Endothelial cell of umbilical vein (primary cell): ENCODE data around the gene CFAP61. TPM values are rescaled to one million over a fixed set of nuclear protein-coding genes. Genes with fewer than 3 reads are reported as not detected.

Source experiments
- BruUV-seq: library from RNA; stranded (reverse); fragments of 400-500 nt; replicated peaks from 2 replicates; lab custom pipeline; 2021; lab: Mats Ljungman, UMichigan
- CTCF ChIA-PET: fragments of 300-600, 350-600 bp; sonication (Branson Sonifier 250); formaldehyde crosslinking; loops from one replicate; lab custom pipeline; 2021; ENCODE audit warnings: antibody characterized with exemption, inconsistent platforms; lab: Charles Lee
- POLR2A ChIA-PET: fragments of 300-600, 350-600 bp; sonication (Branson Sonifier 250); formaldehyde crosslinking; loops from one replicate; lab custom pipeline; 2021; ENCODE audit warnings: antibody characterized with exemption, inconsistent platforms; lab: Charles Lee
- DNase-seq: peaks from one replicate; pipeline ENCODE4 v3.0.0-alpha.2; 2011; ENCODE audit warnings: low read depth, low spot score
- FAIRE-seq: peaks from 2 replicates; lab custom pipeline; 2011; peaks lifted over from hg19 to GRCh38; lab: Jason Lieb, UNC
- H2AFZ ChIP-seq: 2 replicates; pipeline ENCODE4 v1.6.0; 2012; ENCODE audit warnings: low read depth, low read length, control low read depth, inconsistent platforms
- H3K27ac ChIP-seq: 2 replicates; pipeline ENCODE4 v1.5.1; 2011; ENCODE audit warnings: low read depth, mild to moderate bottlenecking, control low read depth, low read length, moderate library complexity; ENCODE audit not compliant: insufficient read depth
- H3K27me3 ChIP-seq, 2 experiments: 2 replicates each; pipeline versions ENCODE4 v1.6.0 to v1.6.1; 2011; ENCODE audit warnings: low read length in 2 of 2, mixed read lengths in 1 of 2; ENCODE audit not compliant: control insufficient read depth in 2 of 2, insufficient read depth in 2 of 2
- H3K36me3 ChIP-seq, 2 experiments: 2 replicates in 1 of 2; 3 replicates in 1 of 2; pipeline ENCODE4 v1.5.1; 2011; ENCODE audit warnings: low read length in 2 of 2, mild to moderate bottlenecking in 1 of 2, moderate library complexity in 1 of 2; ENCODE audit not compliant: control insufficient read depth in 2 of 2, insufficient read depth in 2 of 2; ENCODE audit errors: extremely low read depth in 1 of 2
- H3K4me1 ChIP-seq: 3 replicates; pipeline ENCODE4 v1.5.1; 2011; ENCODE audit warnings: mild to moderate bottlenecking, low read length; ENCODE audit not compliant: control insufficient read depth, insufficient read depth; ENCODE audit errors: extremely low read depth
- H3K4me2 ChIP-seq: 2 replicates; pipeline ENCODE4 v1.6.1; 2011; ENCODE audit warnings: low read length, control low read depth, mixed read lengths; ENCODE audit not compliant: insufficient read depth
- H3K4me3 ChIP-seq, 3 experiments: fragments of 200-600 bp in 1 of 3; sonication (generic), shearing (Covaris generic) in 1 of 3; replicated peaks in 1 of 3; 2 replicates each; pipeline ENCODE4 v1.5.1; 2011 to 2016; ENCODE audit warnings: control low read depth in 3 of 3, low read length in 3 of 3, mild to moderate bottlenecking in 2 of 3, inconsistent platforms in 1 of 3, low read depth in 1 of 3, moderate library complexity in 1 of 3; ENCODE audit not compliant: insufficient read depth in 1 of 3
- H3K79me2 ChIP-seq: 2 replicates; pipeline ENCODE4 v1.6.0; 2012; ENCODE audit warnings: low read length, inconsistent platforms; ENCODE audit not compliant: control insufficient read depth, insufficient read depth
- H3K9ac ChIP-seq: replicated peaks from 2 replicates; pipeline ENCODE3; 2011; ENCODE audit warnings: low read length, control low read depth; ENCODE audit not compliant: insufficient read depth; ENCODE audit errors: extremely low read depth
- H3K9me1 ChIP-seq: replicated peaks from 3 replicates; pipeline ENCODE4 v1.6.0; 2011; ENCODE audit warnings: mild to moderate bottlenecking, low read length; ENCODE audit not compliant: control insufficient read depth, insufficient read depth; ENCODE audit errors: extremely low read depth
- H3K9me3 ChIP-seq: replicated peaks from 2 replicates; pipeline ENCODE4 v1.5.1; 2012; ENCODE audit warnings: low read length, inconsistent platforms; ENCODE audit not compliant: control insufficient read depth, insufficient read depth
- H4K20me1 ChIP-seq: replicated peaks from 2 replicates; pipeline ENCODE3; 2011; ENCODE audit warnings: mild to moderate bottlenecking, low read length; ENCODE audit not compliant: control insufficient read depth, insufficient read depth; ENCODE audit errors: extremely low read depth
- CTCF ChIP-seq, 2 donors: IDR thresholded peaks; 1 replicate in 1 of 2; 2 replicates in 1 of 2; pipeline ENCODE4 v1.5.1; 2011; ENCODE audit warnings: low read length in 2 of 2, mild to moderate bottlenecking in 2 of 2, moderate library complexity in 2 of 2, control low read depth in 1 of 2, inconsistent platforms in 1 of 2, low read depth in 1 of 2; ENCODE audit not compliant: insufficient read depth in 1 of 2; ENCODE audit errors: extremely low read depth in 1 of 2
- EZH2 ChIP-seq: IDR thresholded peaks from 2 replicates; pipeline ENCODE4 v1.6.1; 2012; ENCODE audit warnings: borderline replicate concordance, low read depth, mild to moderate bottlenecking, moderate library complexity, low read length, inconsistent platforms; ENCODE audit not compliant: severe bottlenecking
- FOS ChIP-seq: IDR thresholded peaks from 2 replicates; pipeline ENCODE4 v1.6.1; 2011; ENCODE audit warnings: mild to moderate bottlenecking, low read length, moderate library complexity, borderline replicate concordance; ENCODE audit not compliant: insufficient read depth
- GATA2 ChIP-seq: IDR thresholded peaks from 2 replicates; pipeline ENCODE4 v1.7.0; 2011; ENCODE audit warnings: low read depth, mild to moderate bottlenecking, moderate library complexity, mixed read lengths, low read length; ENCODE audit not compliant: insufficient read length, insufficient read depth
- JUN ChIP-seq: IDR thresholded peaks from 2 replicates; pipeline ENCODE4 v1.6.1; 2011; ENCODE audit warnings: borderline replicate concordance, low read depth; ENCODE audit not compliant: insufficient read length, insufficient read depth
- MAX ChIP-seq: IDR thresholded peaks from 2 replicates; pipeline ENCODE4 v1.6.1; 2011; ENCODE audit not compliant: insufficient read depth, insufficient read length
- MYC ChIP-seq: IDR thresholded peaks from one replicate; pipeline ENCODE4 v1.6.1; 2011; ENCODE audit warnings: mild to moderate bottlenecking, low read depth, low read length
- POLR2A ChIP-seq: IDR thresholded peaks from 2 replicates; pipeline ENCODE4 v1.6.1; 2012; ENCODE audit warnings: low read depth, mild to moderate bottlenecking, control low read depth, low read length
- POLR2AphosphoS5 ChIP-seq: IDR thresholded peaks from 2 replicates; pipeline ENCODE4 v1.6.1; 2012; ENCODE audit warnings: low read depth, mild to moderate bottlenecking, control low read depth, low read length, moderate library complexity; ENCODE audit not compliant: insufficient read depth
- dilution Hi-C: fragments of 300-500 bp; cut with MboI; formaldehyde crosslinking; loops from one replicate; pipeline ENCODE4 v1.15.0; 2019; ENCODE audit warnings: low sequenced_read_pairs; ENCODE audit not compliant: extremely low pct_ligation_motif_present
- intact Hi-C: fragments of 100-400 bp; cut with micrococcal nuclease; formaldehyde crosslinking; loops from one replicate; pipeline ENCODE4 v1.10.0; 2022
- polyA plus RNA-seq, 4 experiments: library from polyadenylated mRNA; depleted of rRNA in 3 of 4; stranded (reverse) in 3 of 4; unstranded in 1 of 4; fragments of >200 nt; gene quantifications; 2 replicates each; pipeline versions ENCODE4 v1.2.1 to v1.2.3, GENCODE V29; 2011 to 2012; ENCODE audit warnings: missing spikeins in 1 of 4
- total RNA-seq: library from RNA; stranded (reverse); gene quantifications from 2 replicates; pipeline ENCODE4 v1.2.3, GENCODE V29; 2021

Gene CFAP61
- total and polyA plus RNA-seq, 2 donors (not counting 3 experiments of a cell fraction or from before 2014, with no cell fraction given) = not detected

- Histone ChIP-seq H3K4me2 (no peak overlapping the region), H3K27ac (no peak overlapping the region), H3K36me3 (no peaks in the 10 kb centered on the region), H4K20me1 (no peaks in the 10 kb centered on the region), H3K27me3 (peaks cover 0 to 2% of the 10 kb centered on the region in 2 experiments), H3K79me2 (no peaks in the 10 kb centered on the region), H3K4me3 (no peak overlapping the region), H3K9ac (no peak overlapping the region), H3K9me3 (no peaks in the 10 kb centered on the region), H3K9me1 (no peaks in the 10 kb centered on the region), H3K4me1 (no peaks in the 10 kb centered on the region), H2AFZ (no peak overlapping the region)
- intact Hi-C loops = no loop called here
- no TSS peak for BruUV-seq
- ChIA-PET POLR2A (no interaction called here), CTCF (no interaction called here)
- FAIRE-seq = no peak
- TF ChIP-seq CTCF (IDR thresholded peaks at IDR 0.05; ENCODE audit: extremely low read depth in 1 of 2, insufficient read depth in 1 of 2, low read depth in 1 of 2, low read length in 2 of 2) (no peak), POLR2AphosphoS5 (no peak), MYC (no peak), FOS (no peak), MAX (no peak), POLR2A (no peak), GATA2 (no peak), EZH2 (no peak), JUN (no peak)
- no peak for DNase-seq
- dilution Hi-C loops = no loop called here
Observed at GRCh38 chr20:20202768-20203167, 150.4 kb downstream of the CFAP61 start.
